Stimulated activated CD8-positive, alpha-beta memory T cell treated with anti-CD3 and anti-CD28 coated beads, Interleukin-15, amount 100 ng/mL, for 48 hours (primary cell): ENCODE measurements around the gene ECT2L.

Experiments used
- DNase-seq, 2 donors: peaks; one replicate each; pipeline ENCODE4 v3.0.0-alpha.2; 2020; ENCODE audit warnings: low read depth in 2 of 2

The ECT2L gene

DNA sequence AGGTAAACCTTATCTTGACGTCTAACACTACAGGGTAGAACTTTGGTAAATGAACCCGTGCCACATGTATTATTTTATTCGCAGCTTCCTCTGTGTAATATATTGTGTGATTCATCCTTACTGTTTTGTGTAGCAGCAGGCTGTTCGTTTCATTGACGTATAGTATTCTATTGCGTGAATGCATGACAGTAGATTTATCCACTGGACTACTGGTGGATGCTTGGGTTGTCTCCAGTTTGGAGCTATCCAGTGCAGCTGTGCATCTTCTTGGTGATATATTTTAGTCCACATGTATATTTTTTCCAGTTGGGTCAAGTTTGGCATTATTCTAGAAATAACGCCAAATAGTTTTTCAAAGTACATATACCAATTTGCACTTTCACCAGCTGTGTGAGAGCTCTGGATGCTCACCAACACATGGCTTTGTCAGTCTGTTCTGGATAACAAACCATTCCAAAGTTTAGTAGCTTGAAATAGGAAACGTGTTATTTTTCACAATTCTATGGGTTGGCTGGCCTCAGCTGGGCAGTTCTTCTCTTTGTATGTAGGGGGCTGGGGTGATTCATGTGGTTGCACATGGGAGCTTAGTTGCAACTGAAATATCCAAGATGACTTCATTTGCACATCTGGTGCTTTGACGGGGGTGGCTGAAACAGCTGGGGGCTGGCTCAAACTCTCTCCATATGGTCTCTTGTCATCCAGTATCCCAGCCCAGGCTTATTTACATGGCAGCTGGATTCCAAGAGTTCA lies 9.3 kb downstream of the ECT2L start:
- no peak for DNase-seq

DNA sequence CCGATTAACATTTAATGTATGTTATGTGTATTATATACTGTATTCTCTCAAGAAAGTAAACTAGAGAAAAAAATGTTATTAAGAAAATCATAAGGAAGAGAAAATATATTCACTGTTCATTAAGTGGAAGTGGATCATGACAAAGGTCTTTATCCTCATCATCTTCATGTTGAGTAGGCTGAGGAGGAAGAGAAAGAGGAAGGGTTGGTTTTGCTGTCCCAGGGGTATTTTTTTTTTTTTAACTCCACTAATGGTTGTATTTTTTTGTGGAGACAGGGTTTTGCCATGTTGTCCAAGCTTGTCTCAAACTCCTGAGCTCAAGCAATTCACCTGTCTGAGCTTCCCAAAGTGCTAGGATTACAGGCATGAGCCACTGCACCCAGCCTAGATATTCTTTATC lies 11.0 kb downstream of the ECT2L start:
- no peak for DNase-seq

DNA sequence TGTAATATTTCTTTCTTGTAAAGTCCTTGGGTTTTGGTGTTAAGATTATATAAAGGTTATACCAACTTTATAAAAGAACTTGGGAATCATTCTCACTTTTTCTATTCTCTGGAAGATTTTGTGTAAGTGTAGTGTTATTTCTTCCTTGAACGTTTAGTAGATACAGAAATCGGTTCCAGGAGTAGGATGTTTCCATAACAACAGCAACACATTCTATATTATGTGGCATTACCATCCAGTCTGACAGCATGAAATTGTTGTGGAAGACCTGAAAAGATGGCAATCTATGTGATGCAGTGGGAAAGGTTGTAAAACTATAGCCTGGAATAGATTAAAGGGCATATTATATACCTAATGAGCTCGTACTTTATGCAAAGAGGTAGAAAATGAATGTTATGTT lies 13.8 kb downstream of the ECT2L start:
- no peak for DNase-seq

DNA sequence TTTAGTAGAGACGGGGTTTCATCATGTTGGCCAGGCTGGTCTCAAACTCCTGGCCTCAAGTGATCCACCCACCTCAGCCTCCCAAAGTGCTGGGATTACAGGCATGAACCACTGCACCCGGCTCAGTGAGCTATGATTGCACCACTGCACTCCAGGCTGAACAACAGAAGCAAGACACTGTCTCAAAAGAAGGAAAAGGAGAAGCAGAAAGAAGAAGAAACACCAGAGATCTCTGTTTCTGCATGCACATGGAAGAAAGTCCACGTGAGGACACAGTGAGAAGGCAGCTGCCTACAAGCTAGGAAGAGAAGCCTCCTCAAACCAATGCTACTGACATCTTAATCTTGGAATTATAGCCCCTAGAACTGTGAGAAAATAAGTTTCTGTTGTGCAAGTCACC lies 16.0 kb downstream of the ECT2L start:
- DNase-seq = no peak

DNA sequence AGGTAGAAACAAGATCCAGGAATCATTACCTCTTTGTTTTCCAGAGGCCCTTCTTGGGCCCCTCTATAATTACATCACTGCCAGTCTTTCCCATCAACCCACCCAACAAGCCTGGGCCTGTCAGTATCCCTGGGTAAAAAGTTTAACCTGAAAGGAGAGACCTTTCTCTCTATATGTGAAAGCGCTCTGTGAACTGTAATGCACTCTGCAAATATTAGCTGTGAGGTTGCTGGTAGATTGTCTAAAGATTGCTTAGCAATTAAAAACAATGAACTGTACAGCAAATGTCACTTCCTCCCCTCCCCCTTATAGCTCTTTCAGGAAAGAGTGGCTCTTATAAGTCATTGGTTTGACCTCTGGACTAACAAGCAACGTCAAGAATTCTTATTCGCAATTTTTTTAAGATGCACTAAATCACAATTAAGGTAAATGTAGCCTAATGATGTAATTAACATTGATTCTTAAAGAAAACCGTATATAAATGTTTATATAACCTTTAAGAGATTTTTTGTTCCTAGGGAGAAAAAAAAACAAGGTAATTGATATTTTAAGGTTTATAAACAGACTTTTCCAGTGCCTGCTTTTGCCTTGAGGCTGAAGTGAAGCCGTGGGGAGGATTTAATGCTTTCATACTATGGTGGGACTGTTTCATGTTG lies 18.4 kb downstream of the ECT2L start:
- no peak for DNase-seq

DNA sequence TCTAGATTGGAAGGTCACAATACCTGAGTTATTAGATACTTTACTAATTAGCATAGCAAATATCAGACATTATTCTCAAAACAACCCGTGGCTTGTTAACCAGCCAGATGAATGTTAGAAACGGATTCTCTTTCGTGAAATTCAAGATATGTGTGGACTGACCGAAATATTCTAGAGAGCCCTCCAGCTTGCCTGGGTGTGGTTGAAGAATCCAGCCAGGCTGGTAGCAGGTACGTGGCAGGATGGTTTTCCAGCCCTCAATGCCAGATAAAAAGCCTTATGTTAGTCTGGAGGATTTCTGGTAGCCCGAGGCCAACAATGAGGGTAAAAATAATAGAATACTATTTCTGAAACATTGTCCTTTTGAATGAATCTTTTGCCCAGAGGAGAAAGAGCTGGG lies 19.3 kb downstream of the ECT2L start:
- no peak for DNase-seq

DNA sequence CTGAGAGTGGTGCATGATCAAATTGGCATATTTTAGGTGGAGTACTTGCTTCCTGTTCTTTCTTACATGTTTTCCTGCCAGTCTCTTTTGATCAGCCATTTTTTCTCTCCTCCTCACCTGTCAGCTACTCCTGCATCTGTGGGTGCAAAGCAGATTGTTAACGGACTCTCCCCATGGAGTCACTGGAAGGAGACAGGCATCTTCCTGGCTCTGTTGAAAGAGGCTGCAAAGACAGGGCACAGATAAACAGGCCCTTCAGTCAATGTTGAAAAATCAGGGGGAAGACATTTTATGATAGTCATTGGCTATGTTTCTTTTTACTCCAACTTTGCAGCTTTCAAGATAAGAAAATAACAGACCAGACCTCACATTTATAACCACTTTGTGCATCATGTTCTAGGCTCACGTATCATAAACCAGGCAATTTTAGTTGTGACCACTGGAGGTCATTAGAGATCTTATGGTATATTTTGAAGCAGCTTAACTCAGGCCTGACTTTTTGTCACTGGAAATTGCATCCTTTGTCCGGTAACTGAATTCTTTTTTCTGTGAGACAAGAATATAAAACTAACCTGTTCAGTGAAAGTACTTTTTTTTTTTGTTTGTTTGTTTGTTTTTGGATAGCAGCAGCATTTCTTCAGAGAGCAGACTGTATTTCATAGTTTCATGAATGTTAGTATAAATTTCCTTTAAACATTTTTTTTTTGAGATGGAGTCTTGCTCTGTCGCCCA lies 20.1 kb downstream of the ECT2L start:
- no peak for DNase-seq

DNA sequence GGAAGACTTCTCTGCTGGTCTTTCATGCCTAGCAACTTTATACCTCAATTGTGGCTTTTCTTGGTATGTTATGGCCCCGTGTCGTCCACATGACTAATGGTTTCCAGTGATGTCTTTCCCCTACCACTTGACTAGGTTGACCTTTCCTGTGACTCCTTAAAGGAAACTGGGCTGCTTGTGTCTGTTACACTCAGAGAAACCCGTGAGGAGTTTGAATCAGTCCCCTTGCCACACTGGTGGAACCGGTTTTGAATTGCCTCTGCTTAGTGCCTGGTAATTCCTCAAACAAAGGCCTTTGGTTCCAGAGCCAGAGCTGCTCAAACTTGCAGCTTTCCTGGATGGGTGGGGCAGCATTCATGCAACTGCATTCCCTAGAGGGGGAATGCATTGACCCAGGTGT lies 21.9 kb downstream of the ECT2L start:
- peak; percentile 9 to 32 for DNase-seq

DNA sequence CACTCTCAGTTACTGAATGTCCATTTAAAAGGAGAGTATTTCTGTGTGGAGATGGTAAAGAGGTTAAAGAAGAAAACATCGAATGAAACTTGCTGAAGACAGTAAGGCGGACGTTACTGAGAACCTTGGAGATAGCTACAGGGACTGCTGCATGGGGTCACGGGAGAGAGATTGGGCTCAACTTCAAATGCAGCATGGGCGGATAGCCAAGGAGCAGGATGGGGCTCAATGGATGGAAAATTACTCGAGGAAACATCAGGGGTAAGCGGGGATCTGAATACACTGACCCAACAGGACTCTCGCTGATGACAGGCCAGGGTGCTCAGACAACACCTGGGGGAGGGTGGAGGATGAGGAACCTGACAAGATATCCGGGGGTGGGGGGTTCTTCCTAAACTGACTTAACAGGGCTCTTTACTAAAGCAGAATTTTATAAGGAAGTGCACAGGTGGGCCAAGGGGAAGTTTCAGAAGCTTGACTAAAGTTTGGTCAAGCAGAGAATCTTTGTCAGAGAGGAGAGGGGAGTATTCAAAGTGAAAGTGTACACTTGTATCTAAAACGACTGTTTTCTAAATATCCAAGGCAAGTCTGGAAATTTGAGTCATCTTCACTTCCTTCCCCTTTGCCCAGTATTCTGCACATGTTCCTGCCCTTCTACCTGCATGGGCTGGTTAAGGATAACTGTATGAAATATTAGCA lies 22.8 kb downstream of the ECT2L start:
- DNase-seq = no peak

DNA sequence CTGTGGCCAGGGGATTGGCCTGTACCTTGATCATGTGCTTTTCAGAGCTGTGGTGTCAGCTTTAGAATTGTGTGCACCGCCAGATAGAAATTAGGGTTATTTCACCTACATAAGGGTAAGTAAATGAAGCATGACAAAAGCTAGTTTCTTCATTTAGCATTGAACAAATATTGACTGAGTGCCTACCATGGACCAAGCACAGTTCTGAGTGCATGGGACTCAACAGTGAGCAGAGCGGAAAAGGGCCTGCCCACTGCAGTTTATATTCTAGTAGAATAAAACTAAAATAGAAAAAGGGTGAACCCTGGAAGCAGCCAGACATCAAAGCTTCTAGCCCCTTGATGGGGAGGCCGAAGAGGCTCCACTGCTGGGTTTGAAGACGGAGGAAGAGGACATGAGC lies 25.6 kb downstream of the ECT2L start:
- DNase-seq = no peak

DNA sequence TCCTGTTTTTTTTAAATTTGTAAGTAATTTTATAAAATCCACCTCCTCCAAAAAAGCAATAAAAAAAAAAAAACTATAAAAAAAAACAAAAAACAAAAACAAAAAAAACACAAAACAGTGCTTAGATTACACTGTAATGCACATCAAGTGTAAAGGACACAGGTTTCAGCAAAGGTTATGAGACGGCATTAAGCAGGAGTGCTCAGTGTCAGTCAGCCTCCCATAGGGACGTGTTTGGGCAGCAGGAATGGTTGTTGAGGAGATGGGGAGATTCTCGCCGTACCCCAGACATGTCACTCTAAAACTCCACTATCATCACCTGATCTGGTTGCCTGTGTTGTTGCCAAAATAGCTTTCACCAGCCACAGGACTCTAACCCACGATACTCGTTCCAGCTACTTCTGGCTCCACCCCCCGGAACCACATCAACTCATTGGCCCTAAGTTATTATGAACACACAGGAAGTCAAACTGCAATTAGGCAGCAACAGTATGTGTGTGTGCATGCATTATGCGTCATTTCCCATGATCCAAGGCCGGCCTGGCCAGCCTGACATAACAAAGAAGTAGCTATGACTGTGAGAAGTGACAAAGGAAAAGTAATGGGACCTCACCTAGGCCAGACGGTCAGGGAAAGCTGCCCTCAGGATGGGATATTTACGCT lies 28.7 kb downstream of the ECT2L start:
- DNase-seq = no peak

DNA sequence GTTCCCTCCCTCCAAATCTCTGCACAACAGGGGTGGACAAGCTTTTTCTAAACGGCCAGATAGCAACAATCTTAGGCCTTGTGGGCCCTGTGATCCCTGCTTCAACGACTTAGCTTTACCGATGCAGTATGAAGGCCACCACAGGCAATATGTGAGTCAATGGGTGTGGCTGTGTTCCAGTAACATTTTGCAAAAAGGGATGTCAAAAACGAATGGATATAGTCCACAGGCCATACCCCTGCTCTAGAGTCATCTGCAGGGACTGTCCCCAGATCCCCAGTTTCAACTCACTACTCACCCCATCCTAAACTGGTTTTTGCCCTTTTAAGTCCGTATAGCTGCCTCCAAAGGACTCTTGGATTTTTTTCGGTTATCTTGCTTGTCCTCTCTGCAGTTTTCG lies 34.4 kb downstream of the ECT2L start:
- no peak for DNase-seq

DNA sequence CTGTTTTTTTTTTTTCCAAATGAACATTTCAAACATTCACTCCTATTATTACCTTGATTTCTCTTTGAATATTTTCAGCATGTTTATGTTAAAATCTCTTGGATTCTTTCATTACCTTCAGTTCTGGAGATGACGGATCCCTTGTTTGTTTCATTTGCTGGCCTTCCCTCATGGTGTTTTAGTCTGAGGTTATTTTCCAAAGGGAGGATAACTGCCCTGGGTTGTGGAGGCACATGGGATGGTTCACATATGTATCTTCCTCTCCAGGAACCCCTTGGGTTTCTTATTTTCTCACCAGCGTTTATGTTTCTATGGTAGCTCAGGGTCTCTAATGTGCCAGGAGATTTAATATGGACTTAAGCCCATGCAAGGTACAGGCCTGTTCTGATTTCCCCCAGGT lies 36.3 kb downstream of the ECT2L start:
- DNase-seq = no peak

DNA sequence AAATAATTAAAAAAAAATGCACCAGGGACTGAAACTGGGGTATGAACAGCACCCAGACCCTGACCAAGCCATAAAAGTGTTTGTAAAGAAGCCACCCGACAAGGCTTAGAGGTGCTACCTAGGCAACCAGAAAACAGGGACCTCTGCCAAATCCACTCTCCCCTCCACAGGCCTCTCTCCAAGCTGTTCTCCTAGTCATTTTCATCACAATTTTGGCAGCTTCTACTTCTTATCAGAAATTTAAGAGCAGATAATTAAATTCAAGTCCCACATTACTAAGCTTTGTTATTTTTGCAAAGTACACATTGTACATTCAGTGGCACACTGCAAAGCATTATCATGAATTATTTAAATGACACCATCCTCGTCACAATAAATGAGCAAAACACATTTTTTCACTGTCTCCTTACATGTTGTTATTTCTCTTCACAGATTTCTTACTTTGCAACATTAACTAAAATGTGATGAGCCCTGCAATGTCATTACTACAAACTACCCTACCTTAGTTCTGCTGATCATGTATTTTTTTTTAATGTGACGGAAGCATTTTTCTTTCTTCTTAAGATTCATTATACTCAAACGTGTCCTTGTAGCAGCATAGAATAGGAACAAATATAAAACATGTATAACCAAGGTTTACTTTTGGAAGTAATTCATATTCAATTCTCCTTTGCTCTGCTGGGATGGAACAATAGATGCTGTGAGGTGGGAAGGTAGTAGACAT lies 38.1 kb downstream of the ECT2L start:
- DNase-seq = no peak

DNA sequence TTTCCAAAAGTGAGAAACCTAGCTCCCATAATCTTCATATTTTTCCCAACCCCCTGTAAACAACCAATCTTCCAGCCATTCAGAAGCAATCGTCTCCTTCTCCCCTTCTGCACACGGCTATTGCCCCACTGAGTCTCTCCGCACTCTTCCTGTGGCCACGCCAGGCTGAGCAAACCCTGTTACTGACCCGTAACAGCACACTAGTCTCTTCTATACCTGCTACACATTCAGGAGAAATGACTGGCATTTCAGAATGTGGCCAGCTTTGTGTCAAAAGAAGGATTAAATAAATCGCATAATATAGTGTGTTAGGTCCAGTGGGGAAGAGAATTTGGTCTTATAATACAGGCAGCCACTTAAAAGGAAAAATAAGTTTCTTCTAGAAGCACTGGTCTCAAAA lies 41.4 kb downstream of the ECT2L start:
- no peak for DNase-seq

DNA sequence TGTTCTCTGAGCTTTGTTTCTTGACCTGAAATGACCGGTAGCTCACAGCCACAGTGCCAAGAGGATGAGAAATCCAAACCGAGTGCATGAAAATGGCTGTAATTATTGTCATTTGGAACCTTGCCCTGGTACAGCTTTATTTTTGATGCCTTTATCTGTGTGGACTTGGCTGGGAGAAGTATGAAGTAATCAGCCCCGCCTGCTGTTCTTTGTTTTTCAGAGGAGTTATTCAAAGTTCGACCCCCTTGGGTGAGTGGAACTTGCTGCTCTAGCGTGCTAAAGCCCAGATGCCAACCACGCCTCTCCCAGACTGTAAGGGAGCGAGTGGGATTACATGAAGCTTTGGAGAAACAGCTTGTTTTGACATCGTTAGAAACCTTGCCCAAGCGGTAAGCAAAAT lies 48.3 kb downstream of the ECT2L start:
- no peak for DNase-seq

DNA sequence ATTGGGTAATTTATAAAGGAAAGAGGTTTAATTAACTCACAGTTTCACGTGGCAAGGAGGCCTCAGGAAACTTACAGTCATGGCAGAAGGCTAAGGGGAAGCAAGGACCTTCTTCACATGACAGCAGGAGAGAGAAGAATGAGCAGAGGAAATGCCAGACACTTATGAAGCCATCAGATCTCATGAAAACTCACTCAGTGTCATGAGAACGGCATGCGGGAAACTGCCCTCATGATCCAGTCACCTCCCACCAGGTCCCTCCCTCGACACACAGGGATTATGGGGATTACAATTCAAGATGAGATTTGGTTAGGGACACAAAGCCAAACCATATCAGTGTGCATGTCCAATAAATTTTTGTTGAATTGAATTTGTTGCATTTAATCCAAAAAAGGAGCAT lies 52.0 kb downstream of the ECT2L start:
- no peak for DNase-seq

DNA sequence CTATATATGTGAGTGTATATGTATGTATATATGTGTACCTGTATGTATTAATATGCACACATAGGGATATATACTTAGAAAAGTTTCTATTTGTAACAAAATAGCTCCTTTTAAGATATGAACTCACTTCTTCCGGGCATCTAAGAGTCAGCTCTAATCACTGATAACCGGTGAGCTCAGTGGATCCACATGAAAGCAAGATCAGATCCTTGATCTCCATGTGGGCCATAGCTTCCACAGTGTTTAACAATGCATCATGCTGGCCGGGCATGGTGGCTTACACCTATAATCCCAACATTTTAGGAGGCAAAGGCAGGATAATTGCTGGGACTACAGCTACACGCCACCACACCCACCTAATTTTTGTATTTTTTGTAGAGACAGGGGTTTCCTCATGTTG lies 52.6 kb downstream of the ECT2L start:
- DNase-seq = no peak

DNA sequence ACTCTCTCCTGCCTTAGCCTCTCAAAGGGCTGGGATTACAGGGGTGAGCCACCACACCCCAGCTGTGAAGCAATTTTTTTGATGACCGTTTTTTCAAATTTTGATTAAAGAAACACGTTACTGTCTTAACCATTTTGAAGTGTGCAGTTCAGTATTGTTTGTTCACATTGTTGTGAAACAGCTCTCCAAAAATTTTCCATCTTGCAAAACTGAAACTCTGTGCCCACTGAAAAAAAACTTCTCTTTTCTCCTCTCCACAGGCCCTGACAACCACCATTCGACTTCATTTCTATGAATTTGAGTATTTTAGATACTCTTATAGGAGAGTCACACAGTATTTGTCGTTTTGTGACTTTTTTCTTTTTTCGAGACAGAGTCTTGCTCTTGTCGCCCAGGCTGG lies 53.9 kb downstream of the ECT2L start:
- no peak for DNase-seq

DNA sequence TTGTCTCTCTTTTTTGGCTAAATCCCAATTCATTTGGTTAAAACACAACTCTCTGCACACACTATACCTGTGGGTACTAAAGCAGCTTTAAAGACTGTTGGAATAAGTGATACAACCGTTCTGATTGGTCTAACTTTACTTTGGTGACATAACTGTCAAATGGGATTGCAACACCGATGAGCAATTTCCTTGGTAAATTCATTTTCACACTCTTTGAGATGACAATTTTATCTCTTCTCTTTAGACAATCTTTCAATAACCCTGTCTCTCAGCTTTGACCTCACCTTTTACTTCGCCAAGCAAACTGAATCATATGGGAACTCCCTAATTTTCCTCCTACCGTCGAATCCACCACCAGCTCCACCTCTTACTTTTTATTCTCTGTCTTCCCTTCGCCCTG lies 60.8 kb downstream of the ECT2L start:
- DNase-seq = no peak

DNA sequence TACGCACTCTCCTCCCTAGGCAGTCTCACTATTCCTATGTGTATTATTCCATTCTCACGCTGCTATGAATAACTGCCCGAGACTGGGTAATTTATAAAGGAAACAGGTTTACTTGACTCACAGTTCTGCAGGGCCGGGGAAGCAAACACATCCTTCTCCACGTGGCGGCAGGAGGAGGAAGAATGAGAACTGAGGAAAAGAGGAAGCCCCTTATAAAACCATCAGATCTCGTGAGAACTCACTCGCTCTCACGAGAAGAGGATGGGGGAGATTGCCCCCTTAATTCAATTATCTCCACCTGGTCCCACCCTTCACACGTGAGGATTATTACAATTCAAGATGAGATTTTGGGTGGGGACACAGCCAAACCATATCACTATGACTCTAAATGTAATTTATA lies 61.9 kb downstream of the ECT2L start:
- DNase-seq = no peak
